HUES64 (cell line): Measurements from ENCODE around the gene EYS.

Experiments used
- H3K27ac ChIP-seq: 2 replicates; pipeline ENCODE4 v1.7.0; 2013; ENCODE audit warnings: low read depth, low read length, inconsistent platforms
- H3K27me3 ChIP-seq: 2 replicates; pipeline ENCODE4 v1.6.1; 2013; ENCODE audit warnings: mild to moderate bottlenecking, low read length; ENCODE audit not compliant: insufficient read depth
- H3K36me3 ChIP-seq: 2 replicates; pipeline ENCODE4 v1.6.1; 2013; ENCODE audit warnings: mild to moderate bottlenecking, low read length; ENCODE audit not compliant: insufficient read depth
- H3K4me1 ChIP-seq: 2 replicates; pipeline ENCODE4 v1.6.1; 2013; ENCODE audit warnings: mild to moderate bottlenecking, low read length, moderate library complexity; ENCODE audit not compliant: insufficient read depth
- H3K4me3 ChIP-seq: 2 replicates; pipeline ENCODE4 v1.5.1; 2013; ENCODE audit warnings: mild to moderate bottlenecking, low read length, moderate library complexity
- H3K9ac ChIP-seq: 2 replicates; pipeline ENCODE4 v1.6.1; 2013; ENCODE audit warnings: mild to moderate bottlenecking, low read depth, low read length
- H3K9me3 ChIP-seq: 2 replicates; pipeline ENCODE4 v1.6.1; 2013; ENCODE audit warnings: low read depth, low read length; ENCODE audit not compliant: insufficient read depth
- WGBS: fragments of 150-250, 120-280 bp; methylation state at CpG from one replicate; pipeline ENCODE4 v1.1.7; 2013; ENCODE audit warnings: missing lambda C conversion rate; 5-methylcytosine and 5-hydroxymethylcytosine counted together

Gene EYS

GRCh38 chr6:65149841-65150240 lies 557.2 kb downstream of the EYS start:
- Histone ChIP-seq H3K9ac (no peak overlapping the region), H3K36me3 (no peaks in the 10 kb centered on the region), H3K9me3 (peaks cover 7% of the 10 kb centered on the region), H3K4me1 (no peaks in the 10 kb centered on the region), H3K4me3 (no peak overlapping the region), H3K27me3 (no peaks in the 10 kb centered on the region), H3K27ac (no peak overlapping the region)
- WGBS = 100% methylated on average over 1 of the region's 1 CpG

GRCh38 chr6:65148839-65149238 lies 558.2 kb downstream of the EYS start:
- Histone ChIP-seq H3K4me3 (no peak overlapping the region), H3K9ac (no peak overlapping the region), H3K9me3 (peaks cover 7% of the 10 kb centered on the region), H3K4me1 (no peaks in the 10 kb centered on the region), H3K27me3 (no peaks in the 10 kb centered on the region), H3K27ac (no peak overlapping the region), H3K36me3 (no peaks in the 10 kb centered on the region)
- WGBS = 100% methylated on average over 2 of the region's 2 CpGs

DNA sequence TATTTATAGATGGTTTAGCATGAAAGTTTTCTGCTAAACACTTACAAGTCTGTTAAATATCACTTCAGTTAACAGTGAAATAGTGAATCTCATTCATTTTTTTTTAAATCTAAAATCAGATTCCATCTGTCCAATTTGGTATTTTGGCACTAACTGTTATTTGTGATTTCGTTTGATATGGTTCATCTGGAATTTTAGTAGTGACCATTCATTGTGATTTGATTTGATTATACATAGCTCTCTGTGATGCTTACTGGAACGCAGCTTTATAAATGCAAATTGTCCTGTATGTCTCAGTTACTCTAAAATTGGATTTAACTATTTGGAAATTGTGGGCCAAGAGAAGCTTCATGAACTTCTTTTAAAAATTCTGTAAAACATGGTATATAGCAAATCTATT lies 571.5 kb downstream of the EYS start:
- Histone ChIP-seq H3K27me3 (no peaks in the 10 kb centered on the region), H3K4me1 (no peaks in the 10 kb centered on the region), H3K27ac (no peak overlapping the region), H3K4me3 (no peak overlapping the region), H3K9ac (no peak overlapping the region), H3K36me3 (no peaks in the 10 kb centered on the region), H3K9me3 (no peaks in the 10 kb centered on the region)
- 94% methylated on average over 2 of the region's 2 CpGs for WGBS

- H3K36me3 ChIP-seq = no peaks in the 10 kb centered on the region
- no peak overlapping the region for H3K9ac ChIP-seq
- H3K9me3 ChIP-seq = no peaks in the 10 kb centered on the region
- H3K27me3 ChIP-seq = no peaks in the 10 kb centered on the region
- WGBS = 60% methylated on average over 1 of the region's 2 CpGs
- H3K4me3 ChIP-seq = no peak overlapping the region
- H3K27ac ChIP-seq = no peak overlapping the region
- H3K4me1 ChIP-seq = no peaks in the 10 kb centered on the region
These were observed 580.4 kb downstream of the EYS start for GRCh38 chr6:65126667-65127066.

DNA sequence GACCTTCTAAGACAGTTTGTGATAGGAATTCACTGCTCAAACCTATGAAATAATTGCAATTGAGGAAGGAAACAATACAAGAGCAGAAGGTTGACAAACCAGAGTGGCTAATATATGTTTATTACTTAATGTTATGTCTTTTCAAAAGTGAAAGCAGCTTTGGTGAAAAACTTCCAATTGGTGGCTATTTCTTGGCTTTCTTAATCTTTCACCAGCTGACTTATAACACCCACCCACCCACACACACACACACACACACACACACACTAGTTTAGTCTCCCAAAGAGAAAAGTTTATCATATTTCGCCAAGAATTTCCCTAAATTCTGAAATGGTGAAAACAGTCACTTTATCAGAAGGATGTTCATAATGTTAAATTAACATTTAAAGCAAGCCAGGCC lies 583.5 kb downstream of the EYS start:
- H3K9me3 ChIP-seq = no peaks in the 10 kb centered on the region
- H3K9ac ChIP-seq = no peak overlapping the region
- no peak overlapping the region for H3K27ac ChIP-seq
- no peaks in the 10 kb centered on the region for H3K27me3 ChIP-seq
- H3K4me3 ChIP-seq = no peak overlapping the region
- H3K36me3 ChIP-seq = no peaks in the 10 kb centered on the region
- H3K4me1 ChIP-seq = no peaks in the 10 kb centered on the region
- WGBS = 83% methylated on average over 1 of the region's 1 CpG

DNA sequence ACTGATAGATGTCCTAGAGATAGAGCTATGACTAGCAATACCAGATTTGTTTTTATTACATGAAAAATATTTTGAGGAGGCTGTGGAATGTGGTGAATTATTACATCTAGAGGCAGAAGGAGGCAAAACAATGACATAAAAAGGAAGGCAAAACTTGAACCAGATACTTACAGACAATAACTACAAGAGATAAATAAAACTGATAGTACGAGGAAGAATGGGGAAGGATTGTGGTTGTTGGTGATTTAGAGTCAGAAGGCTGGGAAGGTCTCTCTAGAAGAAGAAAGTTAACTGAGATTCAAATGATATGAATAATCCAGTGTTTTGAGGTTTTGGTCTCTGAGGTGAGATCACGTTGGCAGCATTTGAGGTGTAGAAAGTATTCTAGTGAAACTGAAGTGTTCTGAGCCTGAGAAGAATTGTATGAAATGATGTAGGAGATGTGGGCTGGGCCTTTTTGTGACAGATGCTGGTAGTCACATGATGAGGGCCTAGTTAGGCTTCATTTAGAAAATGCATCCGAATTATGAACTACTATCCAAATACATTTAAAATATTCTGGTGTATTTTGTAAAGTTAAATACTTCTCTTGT lies 589.1 kb downstream of the EYS start:
- Histone ChIP-seq H3K4me3 (no peak overlapping the region), H3K36me3 (no peaks in the 10 kb centered on the region), H3K9ac (no peak overlapping the region), H3K9me3 (no peaks in the 10 kb centered on the region), H3K4me1 (no peaks in the 10 kb centered on the region), H3K27me3 (no peaks in the 10 kb centered on the region), H3K27ac (no peak overlapping the region)
- 91% methylated on average over 2 of the region's 3 CpGs for WGBS

DNA sequence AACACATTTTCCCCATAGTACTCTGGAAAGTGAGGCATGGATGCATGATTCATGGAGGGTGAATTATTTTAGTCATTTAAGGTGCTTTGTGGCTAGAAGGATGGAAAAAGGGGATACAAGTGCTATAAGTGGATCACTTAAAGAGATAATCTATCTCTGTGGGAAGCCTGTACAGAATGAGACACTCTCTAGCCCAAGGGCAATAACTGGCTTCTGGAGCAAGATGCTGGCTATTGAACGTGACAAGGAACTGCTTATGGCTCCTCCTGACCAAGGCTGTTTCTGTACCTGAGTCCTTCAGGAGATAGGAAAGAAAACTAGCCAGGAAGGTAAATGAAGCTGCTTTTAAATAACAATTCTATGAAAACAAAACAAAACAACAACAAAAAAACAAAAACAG lies 590.7 kb downstream of the EYS start:
- H3K27ac ChIP-seq = no peak overlapping the region
- WGBS = 100% methylated on average over 1 of the region's 1 CpG
- H3K9ac ChIP-seq = no peak overlapping the region
- H3K4me1 ChIP-seq = no peaks in the 10 kb centered on the region
- no peaks in the 10 kb centered on the region for H3K27me3 ChIP-seq
- H3K36me3 ChIP-seq = no peaks in the 10 kb centered on the region
- no peaks in the 10 kb centered on the region for H3K9me3 ChIP-seq
- no peak overlapping the region for H3K4me3 ChIP-seq

GRCh38 chr6:65113581-65113980 lies 593.4 kb downstream of the EYS start:
- Histone ChIP-seq H3K9me3 (no peaks in the 10 kb centered on the region), H3K4me1 (no peaks in the 10 kb centered on the region), H3K36me3 (no peaks in the 10 kb centered on the region), H3K27ac (no peak overlapping the region), H3K9ac (no peak overlapping the region), H3K27me3 (no peaks in the 10 kb centered on the region), H3K4me3 (no peak overlapping the region)
- 80% methylated on average over 2 of the region's 3 CpGs for WGBS

- no peak overlapping the region for H3K9ac ChIP-seq
- H3K27me3 ChIP-seq = no peaks in the 10 kb centered on the region
- H3K4me3 ChIP-seq = no peak overlapping the region
- H3K4me1 ChIP-seq = no peaks in the 10 kb centered on the region
- H3K36me3 ChIP-seq = no peaks in the 10 kb centered on the region
- no peaks in the 10 kb centered on the region for H3K9me3 ChIP-seq
- no peak overlapping the region for H3K27ac ChIP-seq
These were observed 594.6 kb downstream of the EYS start for GRCh38 chr6:65112435-65112834.

GRCh38 chr6:65110031-65110430 lies 597.0 kb downstream of the EYS start:
- WGBS = 98% methylated on average over 2 of the region's 3 CpGs
- Histone ChIP-seq H3K4me1 (no peaks in the 10 kb centered on the region), H3K4me3 (no peak overlapping the region), H3K27ac (no peak overlapping the region), H3K36me3 (no peaks in the 10 kb centered on the region), H3K9me3 (no peaks in the 10 kb centered on the region), H3K27me3 (no peaks in the 10 kb centered on the region), H3K9ac (no peak overlapping the region)

- H3K27me3 ChIP-seq = no peaks in the 10 kb centered on the region
- H3K4me1 ChIP-seq = no peaks in the 10 kb centered on the region
- H3K36me3 ChIP-seq = no peaks in the 10 kb centered on the region
- H3K9ac ChIP-seq = no peak overlapping the region
- no peak overlapping the region for H3K27ac ChIP-seq
- no peak overlapping the region for H3K4me3 ChIP-seq
- WGBS = 93% methylated on average over 1 of the region's 1 CpG
- H3K9me3 ChIP-seq = no peaks in the 10 kb centered on the region
These were observed 608.7 kb downstream of the EYS start for GRCh38 chr6:65098349-65098748.

GRCh38 chr6:65091561-65091960 lies 615.5 kb downstream of the EYS start:
- Histone ChIP-seq H3K27me3 (no peaks in the 10 kb centered on the region), H3K36me3 (no peaks in the 10 kb centered on the region), H3K9me3 (peaks cover 15% of the 10 kb centered on the region), H3K27ac (no peak overlapping the region), H3K4me1 (no peaks in the 10 kb centered on the region), H3K4me3 (no peak overlapping the region), H3K9ac (no peak overlapping the region)
- WGBS = 97% methylated on average over 6 of the region's 8 CpGs
